HG03571 (cell line): Measurements from ENCODE around the gene TCF25.

ENCODE experiments used
- ATAC-seq: cut with Tn5 transposase; IDR thresholded peaks from one replicate; pipeline ENCODE4 v1.9.1; 2021; ENCODE audit not compliant: unreplicated experiment

Gene TCF25

DNA sequence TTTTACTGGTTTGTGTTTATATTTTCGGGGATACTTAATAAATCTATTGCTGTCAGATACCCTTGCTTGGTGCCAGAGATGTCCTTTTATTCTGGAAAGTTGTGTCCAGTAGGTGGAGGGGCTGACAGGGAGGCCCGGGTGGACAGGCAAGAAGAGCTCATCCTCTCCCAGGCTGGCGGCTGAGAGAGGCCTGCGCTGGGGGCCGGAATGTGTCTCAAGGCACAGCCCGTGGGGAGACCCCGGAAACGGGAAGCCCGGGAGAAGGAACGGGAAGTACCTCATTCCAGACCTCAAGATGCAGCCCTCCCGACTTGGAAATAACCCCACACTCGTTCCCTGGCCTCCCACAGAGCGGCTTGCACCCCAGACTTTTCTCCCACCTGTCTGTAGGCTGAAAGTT, 62.6 kb downstream of the TCF25 start:
- ATAC-seq: no peak

DNA sequence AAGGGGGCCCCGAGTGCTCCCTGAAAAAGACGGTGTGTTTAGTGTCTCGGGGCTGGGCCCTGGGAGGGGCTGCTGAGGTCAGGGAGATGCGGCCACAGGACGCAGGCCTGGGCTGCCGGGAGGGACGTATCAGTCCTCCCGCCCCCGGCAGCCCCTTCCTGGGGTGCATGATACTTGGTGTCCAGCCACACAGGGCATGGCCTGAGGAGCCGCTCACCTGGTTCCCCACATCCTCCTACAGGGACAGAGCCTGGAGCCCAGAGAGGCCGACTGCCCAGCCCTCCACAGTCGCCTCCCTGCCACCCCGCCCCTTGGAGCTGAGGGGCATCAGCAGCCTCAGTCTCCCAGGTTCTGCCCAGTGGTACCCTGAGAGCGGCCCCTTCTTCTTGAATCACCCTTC, 63.1 kb downstream of the TCF25 start:
- ATAC-seq: no peak

GRCh38 chr16:89936981-89937380, 63.6 kb downstream of the TCF25 start:
- no peak for ATAC-seq

DNA sequence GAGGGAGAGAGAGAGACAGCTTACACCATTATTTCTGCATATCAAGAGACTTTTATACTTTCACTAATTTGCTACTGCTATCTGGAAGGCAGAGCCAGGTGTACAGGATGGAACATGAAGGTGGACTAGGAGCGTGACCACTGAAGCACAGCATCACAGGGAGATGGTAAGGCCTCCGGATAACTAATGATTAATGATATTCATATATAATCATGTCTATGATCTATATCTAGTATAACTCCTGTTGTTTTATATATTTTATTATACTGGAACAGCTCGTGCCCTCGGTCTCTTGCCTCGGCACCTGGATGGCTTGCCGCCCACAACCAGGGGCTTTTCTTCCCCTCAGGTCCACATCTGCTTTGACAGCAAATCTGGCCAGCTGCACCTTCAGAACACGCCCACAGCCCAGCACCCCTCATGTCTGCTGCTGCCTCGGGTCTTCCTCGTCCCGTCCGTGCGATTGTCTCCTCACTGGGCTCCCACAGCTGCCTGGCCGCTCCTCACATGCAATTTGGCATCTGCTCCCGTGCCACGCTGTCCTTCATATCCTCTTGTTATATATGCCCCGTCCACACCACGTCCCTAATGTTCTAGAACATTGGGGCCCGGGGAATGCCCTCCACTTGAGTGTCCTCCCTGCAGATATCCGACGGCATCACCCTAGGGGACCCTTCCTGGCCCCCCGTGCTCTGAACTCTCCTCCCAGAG, 64.9 kb downstream of the TCF25 start:
- no peak for ATAC-seq

DNA sequence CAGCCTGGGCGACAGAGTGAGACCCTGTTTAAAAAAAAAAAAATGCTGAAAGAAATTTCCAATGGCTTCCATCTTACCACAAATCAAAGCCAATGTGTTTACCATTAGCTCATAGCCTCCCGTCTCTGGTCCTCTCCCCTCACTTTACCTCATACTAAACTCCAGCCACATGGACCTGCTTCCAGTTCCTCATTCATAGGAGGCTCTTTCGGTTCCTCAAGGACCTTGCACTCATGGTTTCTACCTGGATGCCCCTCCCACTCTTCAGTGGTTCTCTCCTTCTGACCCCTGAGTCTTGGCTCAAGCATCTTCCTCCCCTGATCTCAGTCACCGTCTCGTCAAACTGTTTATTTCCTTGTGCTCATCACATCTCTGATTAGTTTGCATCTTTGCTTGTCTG, 71.4 kb downstream of the TCF25 start:
- ATAC-seq: no peak

DNA sequence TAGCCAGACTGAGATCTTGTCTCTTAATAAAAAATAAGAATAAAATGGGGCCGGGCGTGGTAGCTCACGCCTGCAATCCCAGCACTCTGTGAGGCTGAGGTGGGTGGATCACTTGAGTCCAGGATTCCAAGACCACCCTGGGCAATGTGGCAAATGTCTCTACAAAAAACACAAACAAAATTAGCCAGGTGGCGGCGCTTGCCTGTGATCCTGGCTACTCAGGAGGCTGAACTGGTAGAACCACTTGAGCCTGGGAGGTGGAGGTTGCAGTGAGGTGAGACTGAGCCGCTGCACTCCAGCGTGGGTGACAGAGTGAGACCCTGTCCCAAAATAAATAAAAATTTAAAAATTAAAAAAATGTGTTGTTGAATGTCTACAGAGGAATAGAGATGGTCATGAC, 72.3 kb downstream of the TCF25 start:
- ATAC-seq: no peak

DNA sequence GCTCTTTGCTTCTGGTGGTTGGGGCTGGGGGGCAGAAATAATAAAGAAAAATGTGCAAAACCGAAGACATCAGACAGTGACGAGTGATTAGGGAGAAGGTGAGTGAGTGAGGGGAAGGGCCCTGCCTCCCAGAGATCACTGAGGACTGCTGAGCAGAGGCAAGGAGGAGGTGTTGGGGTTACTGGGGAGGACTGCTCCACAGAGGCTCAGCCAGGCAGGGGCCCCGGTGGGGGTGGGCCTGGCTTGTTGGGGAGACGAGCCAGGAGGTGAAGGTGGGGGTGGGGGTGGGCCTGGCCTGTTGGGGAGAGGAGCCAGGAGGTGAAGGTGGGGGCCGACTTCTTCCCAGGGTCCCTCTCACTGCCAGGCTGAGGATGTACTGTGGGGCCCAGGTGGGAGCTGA, 73.1 kb downstream of the TCF25 start:
- no peak for ATAC-seq

DNA sequence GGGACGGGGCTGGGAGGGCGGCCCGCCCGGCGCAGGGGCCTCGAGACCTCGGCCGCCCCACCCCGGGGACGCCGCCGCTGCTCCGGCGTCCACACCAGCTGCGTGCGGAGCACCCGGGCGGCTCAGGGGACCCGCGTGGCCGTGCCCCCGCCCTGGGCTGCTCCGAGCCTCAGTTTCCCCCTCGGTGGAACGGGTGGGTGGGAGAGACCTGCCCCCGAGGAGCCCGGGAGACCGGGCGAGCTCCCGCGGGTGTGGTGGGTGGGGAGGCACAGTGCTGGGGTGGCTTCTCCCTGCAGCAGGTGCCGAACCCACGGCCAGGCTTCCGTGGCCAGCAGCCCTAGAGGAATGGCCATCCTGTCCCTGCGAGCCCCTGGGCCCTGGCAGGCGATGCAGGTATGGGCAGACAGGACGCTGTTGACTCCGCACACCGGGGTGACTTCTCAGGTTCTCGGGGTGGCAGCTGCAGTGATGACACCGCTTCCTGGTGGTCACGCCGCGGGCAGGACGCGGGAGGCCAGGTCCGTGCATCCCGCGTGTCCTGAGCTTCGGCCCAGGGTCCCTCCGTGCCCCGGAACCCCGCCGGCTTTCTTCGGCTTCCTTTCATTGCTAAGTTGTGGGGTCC, 75.8 kb downstream of the TCF25 start:
- ATAC-seq: no peak

- ATAC-seq: no peak
Observed at GRCh38 chr16:89949756-89950155, 76.4 kb downstream of the TCF25 start.

GRCh38 chr16:89951509-89951908, 78.1 kb downstream of the TCF25 start:
- ATAC-seq: no peak

DNA sequence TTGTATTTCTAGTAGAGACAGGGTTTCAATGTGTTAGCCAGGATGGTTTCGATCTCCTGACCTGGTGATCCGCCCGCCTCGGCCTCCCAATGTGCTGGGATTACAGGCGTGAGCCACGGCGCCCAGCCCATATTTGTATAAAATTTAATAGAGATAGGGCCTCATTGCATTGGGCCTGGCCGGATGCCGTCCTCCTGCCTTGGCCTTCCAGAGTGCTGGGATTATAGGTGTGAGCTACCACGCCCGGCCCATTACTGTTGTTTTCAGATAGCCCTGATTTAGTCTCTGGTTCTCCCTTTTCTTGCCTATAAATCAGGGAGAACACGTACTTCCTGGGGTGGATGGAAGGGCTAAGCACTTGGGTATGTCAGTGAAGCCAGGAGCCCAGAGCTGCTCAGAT, 78.7 kb downstream of the TCF25 start:
- no peak for ATAC-seq

DNA sequence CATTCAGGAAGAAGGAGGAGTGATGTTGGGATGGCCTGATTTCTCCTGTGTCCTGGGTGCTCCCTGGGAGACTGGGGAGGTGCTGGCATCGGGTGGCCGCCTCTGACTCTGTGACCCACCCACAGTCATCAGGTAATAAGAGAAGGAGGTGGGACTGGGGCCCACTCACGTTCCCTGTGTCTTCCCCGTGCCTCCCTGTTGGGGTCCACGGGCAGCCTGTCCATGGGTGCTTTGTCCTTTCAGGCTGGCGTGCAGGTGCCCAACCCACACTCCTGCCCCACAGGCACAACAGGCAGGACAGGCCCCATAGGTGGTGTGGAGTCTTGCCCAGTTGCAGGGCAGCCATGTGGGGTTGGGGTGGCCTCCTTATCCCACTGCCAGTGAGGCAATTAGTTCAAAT, 79.2 kb downstream of the TCF25 start:
- no peak for ATAC-seq

- peak; percentile 56 for ATAC-seq
Observed at GRCh38 chr16:89953671-89954406, 80.4 kb downstream of the TCF25 start.

- ATAC-seq: no peak
Observed at GRCh38 chr16:89954462-89954861, 81.1 kb downstream of the TCF25 start.

DNA sequence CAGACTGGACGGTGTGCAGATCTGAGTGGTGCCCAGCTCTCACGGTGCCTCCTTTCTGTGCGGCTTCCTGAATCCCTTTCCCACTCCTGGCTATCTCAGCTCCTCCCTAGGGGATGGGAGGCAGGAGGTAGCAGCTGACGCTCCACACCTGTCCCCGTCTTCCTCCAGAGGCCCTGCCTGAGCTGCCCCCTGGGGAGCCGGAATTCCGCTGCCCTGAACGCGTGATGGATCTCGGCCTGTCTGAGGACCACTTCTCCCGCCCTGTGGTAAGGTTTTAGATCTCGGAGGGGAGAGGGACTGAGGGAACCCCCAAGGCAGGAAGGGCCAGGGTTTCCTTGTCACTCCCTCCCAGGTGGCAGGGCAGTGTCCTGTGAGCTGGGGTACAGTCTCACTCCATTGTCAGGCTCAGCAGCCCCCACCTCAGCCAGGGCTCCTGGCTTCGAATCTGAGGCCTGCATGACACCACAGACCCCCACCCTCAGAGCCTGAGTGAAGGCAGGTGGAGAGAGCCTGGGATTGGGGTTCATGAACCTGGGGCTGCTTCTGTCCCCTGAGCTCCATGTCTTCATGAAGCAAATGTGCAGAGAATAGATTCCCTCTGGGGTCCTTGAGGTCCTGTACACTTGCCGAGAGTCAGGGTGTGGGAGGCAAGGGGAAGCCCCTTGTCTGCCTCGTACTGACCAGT, 81.8 kb downstream of the TCF25 start:
- no peak for ATAC-seq

- ATAC-seq: no peak
Observed at GRCh38 chr16:89956505-89957215, 83.3 kb downstream of the TCF25 start.

- no peak for ATAC-seq
Observed at GRCh38 chr16:89957216-89957785, 83.9 kb downstream of the TCF25 start.

- no peak for ATAC-seq
Observed at GRCh38 chr16:89958068-89958467, 84.7 kb downstream of the TCF25 start.

DNA sequence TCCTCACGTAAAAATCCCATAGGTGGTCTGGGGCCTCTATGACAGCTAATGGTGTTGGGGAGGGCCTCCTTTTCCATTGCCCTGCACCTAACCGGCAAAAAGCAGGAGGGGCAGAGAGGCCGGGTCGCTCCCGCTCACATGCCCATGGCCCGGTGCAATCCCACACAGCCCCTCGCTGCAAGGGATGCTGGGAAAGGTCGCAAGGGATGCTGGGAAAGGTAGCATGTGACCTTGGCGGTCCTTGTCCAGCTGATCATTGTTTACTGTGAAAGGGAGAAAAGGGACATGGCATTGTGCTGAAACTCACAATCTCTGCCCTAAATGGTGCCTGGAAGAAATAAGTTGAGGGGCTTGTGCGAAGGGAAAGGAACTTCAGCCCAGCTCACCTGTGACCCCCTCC, 85.2 kb downstream of the TCF25 start:
- ATAC-seq: no peak

- no peak for ATAC-seq
Observed at GRCh38 chr16:89960966-89961365, 87.6 kb downstream of the TCF25 start.
